HepG2 (cell line): Measurements from ENCODE around the gene FAM131C. TPM values are rescaled to one million over a fixed set of nuclear protein-coding genes. Genes with fewer than 3 reads are reported as not detected.

Source experiments
- ATF1 ChIP-seq: IDR thresholded peaks from 2 replicates; pipeline ENCODE4 v1.6.1; 2016; ENCODE audit warnings: mild to moderate bottlenecking, control low read depth
- ATF7 ChIP-seq, 2 experiments: fragments of 450-650 bp in 1 of 2; sonication (generic) in 1 of 2; formaldehyde crosslinking in 1 of 2; IDR thresholded peaks; 2 replicates each; pipeline versions ENCODE4 v1.4.0 to v1.6.1; 2016 to 2020; ENCODE audit warnings: antibody characterized with exemption in 1 of 2, mild to moderate bottlenecking in 1 of 2, missing genetic modification reagents in 1 of 2
- BCLAF1 ChIP-seq: fragments of 450-650 bp; IDR thresholded peaks from 2 replicates; pipeline ENCODE4 v1.6.1; 2017; ENCODE audit warnings: mild to moderate bottlenecking
- BHLHE40 ChIP-seq: IDR thresholded peaks from 2 replicates; pipeline ENCODE4 v1.6.1; 2011; ENCODE audit warnings: low read length, improper control_type of control experiment
- CHD4 ChIP-seq: fragments of 200-600 bp; sonication (generic); IDR thresholded peaks from 2 replicates; pipeline ENCODE4 v1.7.0; 2017; ENCODE audit warnings: mild to moderate bottlenecking, low read length, borderline replicate concordance
- CREM ChIP-seq, 2 experiments: sonication (generic) in 1 of 2; formaldehyde crosslinking in 1 of 2; IDR thresholded peaks; 2 replicates each; pipeline versions ENCODE4 v1.4.0 to v1.6.1; 2016 to 2020; ENCODE audit warnings: antibody characterized with exemption in 1 of 2, mild to moderate bottlenecking in 1 of 2, missing genetic modification reagents in 1 of 2
- CSRNP2 ChIP-seq: sonication (generic); formaldehyde crosslinking; conservative IDR thresholded peaks from 2 replicates; pipeline ENCODE4 v1.8.0; 2022; ENCODE audit warnings: low read depth, missing genetic modification reagents
- HNRNPK ChIP-seq: fragments of 200-400 bp; formaldehyde crosslinking; IDR thresholded peaks from 2 replicates; pipeline ENCODE4 v1.6.1; 2018; ENCODE audit warnings: low read length, low read depth, moderate library complexity, mild to moderate bottlenecking; ENCODE audit not compliant: poor library complexity, severe bottlenecking
- JUNB ChIP-seq: sonication (generic); formaldehyde crosslinking; IDR thresholded peaks from 2 replicates; pipeline ENCODE4 v1.8.0; 2022; ENCODE audit warnings: missing genetic modification reagents, mild to moderate bottlenecking, borderline replicate concordance
- MAF1 ChIP-seq: sonication (generic); formaldehyde crosslinking; IDR thresholded peaks from 2 replicates; pipeline ENCODE4 v1.5.0; 2020; ENCODE audit warnings: missing genetic modification reagents, borderline replicate concordance
- MATR3 ChIP-seq: sonication (generic); formaldehyde crosslinking; IDR thresholded peaks from 2 replicates; pipeline ENCODE4 v1.4.0; 2020; ENCODE audit warnings: missing genetic modification reagents
- RBAK ChIP-seq: sonication (generic); formaldehyde crosslinking; IDR thresholded peaks from 2 replicates; pipeline ENCODE4 v1.5.1; 2020; ENCODE audit warnings: mild to moderate bottlenecking, missing genetic modification reagents
- RFX3 ChIP-seq: IDR thresholded peaks from 2 replicates; pipeline ENCODE4 v1.6.1; 2016; ENCODE audit warnings: missing biosample characterization, missing genetic modification reagents
- SAFB2 ChIP-seq: sonication (generic); formaldehyde crosslinking; IDR thresholded peaks from 2 replicates; pipeline ENCODE4 v1.5.1; 2020; ENCODE audit warnings: missing genetic modification reagents, low read depth, mild to moderate bottlenecking, borderline replicate concordance
- TCF7L2 ChIP-seq: IDR thresholded peaks from 2 replicates; pipeline ENCODE4 v1.6.1; 2011; ENCODE audit warnings: mild to moderate bottlenecking, low read depth, low read length, moderate library complexity
- ZFX ChIP-seq: sonication (generic); formaldehyde crosslinking; IDR thresholded peaks from 2 replicates; pipeline ENCODE4 v1.4.0; 2020; ENCODE audit warnings: mild to moderate bottlenecking, low read depth, missing genetic modification reagents, moderate library complexity
- ZFYVE20 ChIP-seq: sonication (generic); formaldehyde crosslinking; IDR thresholded peaks from 2 replicates; pipeline ENCODE4 v1.8.0; 2023; ENCODE audit warnings: low read depth, mild to moderate bottlenecking, moderate library complexity, missing genetic modification reagents, borderline replicate concordance
- ZGPAT ChIP-seq: IDR thresholded peaks from 2 replicates; pipeline ENCODE4 v1.6.1; 2016; ENCODE audit warnings: mild to moderate bottlenecking
- ZNF20 ChIP-seq: sonication (generic); formaldehyde crosslinking; IDR thresholded peaks from 2 replicates; pipeline ENCODE4 v1.4.0; 2020; ENCODE audit warnings: mild to moderate bottlenecking, moderate library complexity, missing genetic modification reagents
- ZNF281 ChIP-seq: sonication (generic); formaldehyde crosslinking; IDR thresholded peaks from 2 replicates; pipeline ENCODE4 v1.4.0; 2020; ENCODE audit warnings: missing genetic modification reagents, borderline replicate concordance
- ZNF776 ChIP-seq: sonication (generic); formaldehyde crosslinking; IDR thresholded peaks from 2 replicates; pipeline ENCODE4 v1.4.0; 2020; ENCODE audit warnings: mild to moderate bottlenecking, missing genetic modification reagents
- polyA plus RNA-seq, 8 experiments: library from polyadenylated mRNA; depleted of rRNA in 3 of 8; stranded (reverse) in 7 of 8; unstranded in 1 of 8; fragments of >200 nt; fragmentation: Illumina TruSeq in 4 of 8; extraction: Trizol in 4 of 8; gene quantifications; 2 replicates each; pipeline versions ENCODE4 v1.2.1 to v1.2.3, GENCODE V29; 2011 to 2016; ENCODE audit warnings: low read depth in 4 of 8, missing spikeins in 1 of 8, mixed read lengths in 1 of 8; ENCODE audit not compliant: insufficient read depth in 1 of 8
- total RNA-seq, 5 experiments: library from RNA; depleted of rRNA; stranded (reverse); fragments of >200 nt; fragmentation: Illumina TruSeq; extraction: Trizol; gene quantifications; 2 replicates each; pipeline ENCODE4 v1.2.3, GENCODE V29; 2016; ENCODE audit warnings: low read depth in 1 of 5

Gene FAM131C
- total and polyA plus RNA-seq, 2 of the 13 experiments (the other 11 are each of a cell fraction or from before 2014, with no cell fraction given): 0.07 TPM; not detected in 1

GRCh38 chr1:16067127-16067768 lies 6.2 kb downstream of the FAM131C start (continued):
- TF ChIP-seq ZFX (CRISPR knock-in tag): no peak
- TF ChIP-seq CREM (IDR thresholded peaks at IDR 0.05): peak; percentile 63
- no peak for TF ChIP-seq CREM (CRISPR knock-in tag; IDR thresholded peaks at IDR 0.05)
- TF ChIP-seq ZFYVE20 (CRISPR knock-in tag): no peak
- peak; percentile 83 for TF ChIP-seq RFX3 (CRISPR knock-in tag)
- TF ChIP-seq HNRNPK: no peak
- peak; percentile 71; the same call in 1 of the 2 replicates for TF ChIP-seq ZNF281 (CRISPR knock-in tag)
- TF ChIP-seq SAFB2: no peak
- no peak for TF ChIP-seq ZNF20
- no peak for TF ChIP-seq ZNF776 (CRISPR knock-in tag)
- TF ChIP-seq CHD4: no peak
- no peak for TF ChIP-seq BCLAF1
- no peak for TF ChIP-seq TCF7L2
- peak; percentile 37; the same call in 1 of the 2 replicates for TF ChIP-seq BHLHE40
- TF ChIP-seq ZGPAT (CRISPR knock-in tag): no peak
- TF ChIP-seq ATF1 (CRISPR knock-in tag): no peak
- no peak for TF ChIP-seq CSRNP2 (CRISPR knock-in tag)
- TF ChIP-seq ATF7 (IDR thresholded peaks at IDR 0.05): no peak; the same call in 1 of the 2 replicates
- peak; percentile 83 for TF ChIP-seq ATF7 (CRISPR knock-in tag; IDR thresholded peaks at IDR 0.05)
- no peak for TF ChIP-seq JUNB (CRISPR knock-in tag)
- TF ChIP-seq RBAK (CRISPR knock-in tag): no peak
- no peak for TF ChIP-seq MATR3 (CRISPR knock-in tag)
- TF ChIP-seq MAF1: no peak
